ENCODE results near the gene ATP1B1. TPM values are rescaled to one million over a fixed set of nuclear protein-coding genes. Genes with fewer than 3 reads are reported as not detected.

ATP1B1 gene
- total and polyA plus RNA-seq, 2 of the 13 experiments (the other 11 are each of a cell fraction or from before 2014, with no cell fraction given), result 134 to 135 TPM

DNA sequence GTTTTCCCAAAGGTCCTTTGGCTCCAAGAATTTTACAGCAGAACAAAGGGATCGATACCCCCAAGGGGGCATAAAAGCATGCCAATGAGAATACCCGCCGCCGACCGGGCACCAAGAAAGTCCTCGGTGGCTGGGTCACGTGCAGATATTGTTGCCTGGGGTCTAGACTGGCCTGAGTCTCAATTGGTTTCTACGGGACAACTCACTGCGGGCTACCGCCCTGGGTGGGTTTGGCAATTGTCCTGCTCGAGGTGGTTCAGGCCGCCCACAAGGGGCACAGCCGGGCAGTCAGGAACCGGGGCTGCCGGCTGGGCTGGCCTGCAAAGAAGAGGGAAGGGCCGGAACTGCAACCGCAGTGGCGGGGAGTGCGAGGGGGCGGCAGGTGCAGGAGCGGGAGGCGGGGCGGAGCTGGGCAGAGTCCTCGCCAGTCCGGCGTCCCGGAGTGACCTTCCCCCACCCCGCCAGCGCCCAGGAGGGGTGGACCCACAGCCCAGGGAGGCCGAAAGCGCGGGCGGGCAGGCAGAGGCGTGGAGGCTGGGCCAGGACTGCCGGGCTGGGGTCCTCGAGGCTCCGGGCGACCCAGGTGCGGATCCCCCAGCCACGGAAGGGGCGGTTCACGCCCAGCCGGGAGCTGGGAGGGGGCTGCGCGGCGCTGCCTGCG, 926 bp upstream of the ATP1B1 start (continued):
- TF ChIP-seq, protein P1, sequence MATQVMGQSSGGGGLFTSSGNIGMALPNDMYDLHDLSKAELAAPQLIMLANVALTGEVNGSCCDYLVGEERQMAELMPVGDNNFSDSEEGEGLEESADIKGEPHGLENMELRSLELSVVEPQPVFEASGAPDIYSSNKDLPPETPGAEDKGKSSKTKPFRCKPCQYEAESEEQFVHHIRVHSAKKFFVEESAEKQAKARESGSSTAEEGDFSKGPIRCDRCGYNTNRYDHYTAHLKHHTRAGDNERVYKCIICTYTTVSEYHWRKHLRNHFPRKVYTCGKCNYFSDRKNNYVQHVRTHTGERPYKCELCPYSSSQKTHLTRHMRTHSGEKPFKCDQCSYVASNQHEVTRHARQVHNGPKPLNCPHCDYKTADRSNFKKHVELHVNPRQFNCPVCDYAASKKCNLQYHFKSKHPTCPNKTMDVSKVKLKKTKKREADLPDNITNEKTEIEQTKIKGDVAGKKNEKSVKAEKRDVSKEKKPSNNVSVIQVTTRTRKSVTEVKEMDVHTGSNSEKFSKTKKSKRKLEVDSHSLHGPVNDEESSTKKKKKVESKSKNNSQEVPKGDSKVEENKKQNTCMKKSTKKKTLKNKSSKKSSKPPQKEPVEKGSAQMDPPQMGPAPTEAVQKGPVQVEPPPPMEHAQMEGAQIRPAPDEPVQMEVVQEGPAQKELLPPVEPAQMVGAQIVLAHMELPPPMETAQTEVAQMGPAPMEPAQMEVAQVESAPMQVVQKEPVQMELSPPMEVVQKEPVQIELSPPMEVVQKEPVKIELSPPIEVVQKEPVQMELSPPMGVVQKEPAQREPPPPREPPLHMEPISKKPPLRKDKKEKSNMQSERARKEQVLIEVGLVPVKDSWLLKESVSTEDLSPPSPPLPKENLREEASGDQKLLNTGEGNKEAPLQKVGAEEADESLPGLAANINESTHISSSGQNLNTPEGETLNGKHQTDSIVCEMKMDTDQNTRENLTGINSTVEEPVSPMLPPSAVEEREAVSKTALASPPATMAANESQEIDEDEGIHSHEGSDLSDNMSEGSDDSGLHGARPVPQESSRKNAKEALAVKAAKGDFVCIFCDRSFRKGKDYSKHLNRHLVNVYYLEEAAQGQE (IDR thresholded peaks at IDR 0.05; ENCODE audit: borderline replicate concordance in 1 of 2, low read depth in 1 of 2, low read length in 2 of 2), result peak in 1 of 2 experiments; percentile 22; a peak in 1 of 4 replicates
- no peak for TF ChIP-seq ZNF7 (CRISPR knock-in tag; IDR thresholded peaks at IDR 0.05)
- peak; percentile 88 for TF ChIP-seq NFKB2 (CRISPR knock-in tag; IDR thresholded peaks at IDR 0.05; ENCODE audit: borderline replicate concordance)
- peak in 1 of 2 experiments; percentile 71; a peak in 2 of 4 replicates for TF ChIP-seq EP300 (IDR thresholded peaks at IDR 0.05; ENCODE audit: low read depth in 2 of 2, low read length in 2 of 2)
- TF ChIP-seq EP300 (CRISPR knock-in tag; IDR thresholded peaks at IDR 0.05; ENCODE audit: borderline replicate concordance), result peak; percentile 87
- peak; percentile 81; the same call in 1 of the 2 replicates for TF ChIP-seq SALL2 (CRISPR knock-in tag; IDR thresholded peaks at IDR 0.05)
- peak; percentile 86 for TF ChIP-seq GABPB1 (CRISPR knock-in tag; IDR thresholded peaks at IDR 0.05)
- TF ChIP-seq, protein P2, sequence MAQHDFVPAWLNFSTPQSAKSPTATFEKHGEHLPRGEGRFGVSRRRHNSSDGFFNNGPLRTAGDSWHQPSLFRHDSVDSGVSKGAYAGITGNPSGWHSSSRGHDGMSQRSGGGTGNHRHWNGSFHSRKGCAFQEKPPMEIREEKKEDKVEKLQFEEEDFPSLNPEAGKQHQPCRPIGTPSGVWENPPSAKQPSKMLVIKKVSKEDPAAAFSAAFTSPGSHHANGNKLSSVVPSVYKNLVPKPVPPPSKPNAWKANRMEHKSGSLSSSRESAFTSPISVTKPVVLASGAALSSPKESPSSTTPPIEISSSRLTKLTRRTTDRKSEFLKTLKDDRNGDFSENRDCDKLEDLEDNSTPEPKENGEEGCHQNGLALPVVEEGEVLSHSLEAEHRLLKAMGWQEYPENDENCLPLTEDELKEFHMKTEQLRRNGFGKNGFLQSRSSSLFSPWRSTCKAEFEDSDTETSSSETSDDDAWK (CRISPR knock-in tag; IDR thresholded peaks at IDR 0.05), result no peak
- TF ChIP-seq ZNF230 (CRISPR knock-in tag; IDR thresholded peaks at IDR 0.05), result peak; percentile 76; the same call in 1 of the 2 replicates
- no peak for TF ChIP-seq HOXD1 (CRISPR knock-in tag; IDR thresholded peaks at IDR 0.05)
- TF ChIP-seq, protein P3, sequence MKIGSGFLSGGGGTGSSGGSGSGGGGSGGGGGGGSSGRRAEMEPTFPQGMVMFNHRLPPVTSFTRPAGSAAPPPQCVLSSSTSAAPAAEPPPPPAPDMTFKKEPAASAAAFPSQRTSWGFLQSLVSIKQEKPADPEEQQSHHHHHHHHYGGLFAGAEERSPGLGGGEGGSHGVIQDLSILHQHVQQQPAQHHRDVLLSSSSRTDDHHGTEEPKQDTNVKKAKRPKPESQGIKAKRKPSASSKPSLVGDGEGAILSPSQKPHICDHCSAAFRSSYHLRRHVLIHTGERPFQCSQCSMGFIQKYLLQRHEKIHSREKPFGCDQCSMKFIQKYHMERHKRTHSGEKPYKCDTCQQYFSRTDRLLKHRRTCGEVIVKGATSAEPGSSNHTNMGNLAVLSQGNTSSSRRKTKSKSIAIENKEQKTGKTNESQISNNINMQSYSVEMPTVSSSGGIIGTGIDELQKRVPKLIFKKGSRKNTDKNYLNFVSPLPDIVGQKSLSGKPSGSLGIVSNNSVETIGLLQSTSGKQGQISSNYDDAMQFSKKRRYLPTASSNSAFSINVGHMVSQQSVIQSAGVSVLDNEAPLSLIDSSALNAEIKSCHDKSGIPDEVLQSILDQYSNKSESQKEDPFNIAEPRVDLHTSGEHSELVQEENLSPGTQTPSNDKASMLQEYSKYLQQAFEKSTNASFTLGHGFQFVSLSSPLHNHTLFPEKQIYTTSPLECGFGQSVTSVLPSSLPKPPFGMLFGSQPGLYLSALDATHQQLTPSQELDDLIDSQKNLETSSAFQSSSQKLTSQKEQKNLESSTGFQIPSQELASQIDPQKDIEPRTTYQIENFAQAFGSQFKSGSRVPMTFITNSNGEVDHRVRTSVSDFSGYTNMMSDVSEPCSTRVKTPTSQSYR (CRISPR knock-in tag; IDR thresholded peaks at IDR 0.05; ENCODE audit: borderline replicate concordance), result peak; percentile 88
- peak; percentile 40; the same call in 1 of the 2 replicates for TF ChIP-seq RELA (CRISPR knock-in tag; IDR thresholded peaks at IDR 0.05)
- no peak; the same call in 1 of the 2 replicates for TF ChIP-seq BHLHE40 (IDR thresholded peaks at IDR 0.05; ENCODE audit: low read length)
- TF ChIP-seq, protein P4, sequence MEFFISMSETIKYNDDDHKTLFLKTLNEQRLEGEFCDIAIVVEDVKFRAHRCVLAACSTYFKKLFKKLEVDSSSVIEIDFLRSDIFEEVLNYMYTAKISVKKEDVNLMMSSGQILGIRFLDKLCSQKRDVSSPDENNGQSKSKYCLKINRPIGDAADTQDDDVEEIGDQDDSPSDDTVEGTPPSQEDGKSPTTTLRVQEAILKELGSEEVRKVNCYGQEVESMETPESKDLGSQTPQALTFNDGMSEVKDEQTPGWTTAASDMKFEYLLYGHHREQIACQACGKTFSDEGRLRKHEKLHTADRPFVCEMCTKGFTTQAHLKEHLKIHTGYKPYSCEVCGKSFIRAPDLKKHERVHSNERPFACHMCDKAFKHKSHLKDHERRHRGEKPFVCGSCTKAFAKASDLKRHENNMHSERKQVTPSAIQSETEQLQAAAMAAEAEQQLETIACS (CRISPR knock-in tag; IDR thresholded peaks at IDR 0.05), result 0 out of 2 replicates have a peak, but pooled peaks have one; percentile 16
- no peak for TF ChIP-seq ZNF496 (CRISPR knock-in tag; IDR thresholded peaks at IDR 0.05; ENCODE audit: insufficient replicate concordance)
- TF ChIP-seq CENPX (CRISPR knock-in tag; IDR thresholded peaks at IDR 0.05), result no peak
- peak; percentile 43; the same call in 1 of the 2 replicates for TF ChIP-seq RNF2 (conservative IDR thresholded peaks at IDR 0.05; ENCODE audit: low read depth)
- TF ChIP-seq ZNF816 (CRISPR knock-in tag; IDR thresholded peaks at IDR 0.05; ENCODE audit: borderline replicate concordance), result peak; percentile 83; the same call in 1 of the 2 replicates
- TF ChIP-seq ZBTB38 (CRISPR knock-in tag; IDR thresholded peaks at IDR 0.05), result peak; percentile 46
- TF ChIP-seq CBX1 (IDR thresholded peaks at IDR 0.05; ENCODE audit: low read depth), result peak; percentile 80
- TF ChIP-seq SMAD1 (CRISPR knock-in tag; IDR thresholded peaks at IDR 0.05; ENCODE audit: borderline replicate concordance, low read depth), result peak; percentile 72; the same call in 1 of the 2 replicates
